Type B pancreatic cell (in vitro differentiated cells): ENCODE data around the gene DYNLT5. TPM values are rescaled to one million over a fixed set of nuclear protein-coding genes. Genes with fewer than 3 reads are reported as not detected.
"Not testable (repeated sequence)": the region's sequence is repeated elsewhere in the genome, so short reads cannot be mapped to it uniquely, and the experiment has no call there.

Experiments
- DNase-seq: peaks from one replicate; pipeline ENCODE4 v3.0.0; 2021; ENCODE audit warnings: mixed read lengths; ENCODE audit not compliant: unreplicated experiment; ENCODE audit errors: extremely low spot score
- H3K27ac Mint-ChIP-seq: 2 replicates; pipeline ENCODE4 v1.8.0; 2021; ENCODE audit warnings: mild to moderate bottlenecking, mixed read lengths
- H3K27me3 Mint-ChIP-seq: 2 replicates; pipeline ENCODE4 v1.8.0; 2021; ENCODE audit warnings: mixed read lengths
- H3K36me3 Mint-ChIP-seq: 2 replicates; pipeline ENCODE4 v1.8.0; 2021; ENCODE audit warnings: mixed read lengths
- H3K4me1 Mint-ChIP-seq: one replicate; pipeline ENCODE4 v1.8.0; 2021; ENCODE audit warnings: mixed read lengths; ENCODE audit not compliant: unreplicated experiment
- H3K4me3 Mint-ChIP-seq: 2 replicates; pipeline ENCODE4 v1.8.0; 2021; ENCODE audit warnings: mild to moderate bottlenecking, mixed read lengths
- H3K9me3 Mint-ChIP-seq: 2 replicates; pipeline ENCODE4 v1.8.0; 2021; ENCODE audit warnings: mixed read lengths
- CTCF ChIP-seq: fragments of 200-600 bp; sonication (generic); conservative IDR thresholded peaks from 2 replicates; pipeline ENCODE4 v1.5.0; 2021; ENCODE audit warnings: antibody characterized with exemption, mild to moderate bottlenecking
- total RNA-seq: library from RNA; stranded (reverse); gene quantifications from 2 replicates; pipeline ENCODE4 v1.2.1, GENCODE V29; 2021; ENCODE audit warnings: low replicate concordance

The DYNLT5 gene
- total RNA-seq, 1 donor from 2014 or later: 4.1 TPM

GRCh38 chr1:66730462-66730861 is 21.8 kb upstream of the DYNLT5 start:
- TF ChIP-seq CTCF: no peak
- Mint-ChIP-seq H3K27ac (no peak overlapping the region), H3K27me3 (peaks cover 15% of the 10 kb centered on the region), H3K4me1 (no peaks in the 10 kb centered on the region), H3K4me3 (no peak overlapping the region), H3K36me3 (no peaks in the 10 kb centered on the region), H3K9me3 (no peaks in the 10 kb centered on the region)
- no peak for DNase-seq

DNA sequence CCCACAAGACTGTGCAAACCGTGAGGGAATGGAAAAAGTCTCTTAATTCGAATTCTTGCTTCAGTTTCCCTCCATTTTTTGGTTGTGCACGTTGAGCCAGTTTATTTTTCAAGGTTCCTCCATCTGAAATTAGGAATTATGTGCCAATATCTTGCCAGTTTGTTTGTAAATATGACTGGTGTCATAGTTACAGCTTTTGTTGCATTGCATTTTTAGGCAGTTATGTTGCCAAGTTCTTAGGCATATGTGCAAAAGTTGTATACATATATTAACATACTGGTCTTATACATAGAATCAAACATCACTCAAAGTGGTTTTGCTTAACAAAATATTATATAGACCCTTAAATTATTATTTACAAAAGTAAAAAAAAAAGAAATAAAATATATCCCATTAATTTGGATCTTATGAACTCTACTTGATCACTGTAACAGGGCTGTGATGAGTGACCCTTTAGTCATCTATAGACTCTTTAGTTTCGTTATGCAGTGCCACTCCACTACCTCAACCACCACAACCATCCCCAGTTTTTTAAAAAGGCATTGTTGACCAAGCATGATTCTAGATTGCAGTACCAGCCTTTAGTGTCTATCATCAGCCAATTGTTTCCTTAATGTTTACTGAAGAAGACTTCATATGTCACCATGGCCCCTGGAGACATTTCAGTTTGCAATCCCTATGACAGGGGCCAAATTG is 20.9 kb upstream of the DYNLT5 start:
- no peak for TF ChIP-seq CTCF
- peaks cover 8% of the 10 kb centered on the region for H3K27me3 Mint-ChIP-seq
- H3K27ac Mint-ChIP-seq: no peak overlapping the region
- no peak overlapping the region for H3K4me3 Mint-ChIP-seq
- no peaks in the 10 kb centered on the region for H3K9me3 Mint-ChIP-seq
- DNase-seq: no peak
- no peaks in the 10 kb centered on the region for H3K36me3 Mint-ChIP-seq
- H3K4me1 Mint-ChIP-seq: no peaks in the 10 kb centered on the region

DNA sequence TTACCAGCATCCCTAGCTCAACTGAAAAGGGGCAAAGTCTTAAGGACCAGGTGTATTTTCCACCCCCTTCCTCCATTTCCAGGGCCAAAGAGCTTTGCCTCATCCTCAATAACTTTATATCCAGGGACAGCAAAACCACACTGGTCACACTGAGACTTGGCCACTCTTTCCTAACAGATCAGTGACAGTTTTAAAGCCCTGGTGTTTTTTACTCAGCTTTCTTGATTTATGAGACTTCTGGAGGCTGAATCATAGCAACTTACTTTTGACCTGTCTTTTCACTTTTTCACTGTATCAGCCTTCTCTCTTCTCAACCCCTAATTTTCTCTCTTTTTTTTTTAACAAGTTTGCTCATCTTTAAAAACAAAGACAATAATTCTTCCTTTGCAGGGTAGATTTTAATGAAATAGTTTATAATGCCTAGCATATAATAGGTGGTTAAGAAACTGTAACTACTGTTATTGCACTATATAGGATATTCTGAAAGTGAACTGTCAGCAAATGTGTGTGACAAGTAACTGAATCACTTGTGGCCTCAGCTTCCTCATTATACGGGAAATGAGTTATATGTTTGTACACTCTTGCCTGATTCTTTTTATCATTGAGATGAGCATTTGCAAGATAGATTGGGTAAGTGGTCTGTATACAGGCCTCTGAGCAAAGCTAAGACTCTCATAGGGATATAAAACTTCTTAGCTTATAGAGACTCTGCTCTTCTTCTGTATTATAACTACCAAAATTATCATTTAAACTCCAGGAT is 19.7 kb upstream of the DYNLT5 start:
- TF ChIP-seq CTCF: no peak
- H3K4me3 Mint-ChIP-seq: no peak overlapping the region
- no peaks in the 10 kb centered on the region for H3K36me3 Mint-ChIP-seq
- H3K9me3 Mint-ChIP-seq: no peaks in the 10 kb centered on the region
- H3K27me3 Mint-ChIP-seq: peaks cover 2% of the 10 kb centered on the region
- DNase-seq: no peak
- H3K27ac Mint-ChIP-seq: no peak overlapping the region
- H3K4me1 Mint-ChIP-seq: no peaks in the 10 kb centered on the region

GRCh38 chr1:66733348-66734017 is 18.8 kb upstream of the DYNLT5 start:
- H3K4me3 Mint-ChIP-seq: no peak overlapping the region
- H3K27me3 Mint-ChIP-seq: no peaks in the 10 kb centered on the region
- no peak overlapping the region for H3K27ac Mint-ChIP-seq
- H3K9me3 Mint-ChIP-seq: no peaks in the 10 kb centered on the region
- H3K36me3 Mint-ChIP-seq: no peaks in the 10 kb centered on the region
- no peak for TF ChIP-seq CTCF
- H3K4me1 Mint-ChIP-seq: no peaks in the 10 kb centered on the region
- DNase-seq: no peak

DNA sequence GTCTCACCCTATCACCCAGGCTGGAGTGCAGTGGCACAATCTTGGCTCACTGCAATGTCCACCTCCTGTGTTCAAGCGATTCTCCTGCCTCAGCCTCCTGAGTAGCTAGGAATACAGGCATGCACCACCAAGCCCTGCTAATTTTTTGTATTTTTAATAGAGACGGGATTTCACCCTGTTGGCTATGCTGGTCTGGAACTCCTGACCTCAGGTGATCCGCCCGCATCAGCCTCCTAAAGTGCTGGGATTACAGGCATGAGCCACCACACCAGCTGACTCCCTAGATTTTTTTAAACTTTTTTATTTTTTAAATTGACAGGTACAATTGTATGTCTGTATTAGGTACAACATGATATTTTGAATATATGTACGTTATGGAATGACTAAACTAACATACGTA is 17.7 kb upstream of the DYNLT5 start:
- H3K27me3 Mint-ChIP-seq, H3K4me3 Mint-ChIP-seq, H3K9me3 Mint-ChIP-seq, H3K36me3 Mint-ChIP-seq, DNase-seq, H3K27ac Mint-ChIP-seq, H3K4me1 Mint-ChIP-seq: not testable (repeated sequence)

DNA sequence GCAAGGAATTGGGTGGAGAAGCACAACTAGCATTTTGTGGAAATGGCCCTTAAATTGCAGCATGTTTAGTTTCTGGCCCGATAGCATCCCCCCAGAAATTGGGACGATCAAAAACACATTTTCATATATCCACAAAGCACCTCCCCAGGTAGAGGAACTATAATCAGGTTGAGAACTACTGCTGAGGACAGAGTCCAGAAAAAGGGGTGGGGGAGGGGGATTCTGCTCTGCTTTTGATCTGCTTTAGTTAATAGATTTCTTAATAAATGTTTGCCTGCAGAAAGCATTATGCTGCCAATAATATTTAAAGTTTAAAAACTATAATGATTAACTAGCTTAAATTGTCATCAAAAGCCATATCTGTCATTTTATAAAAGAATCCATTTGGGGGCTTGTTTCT is 14.4 kb upstream of the DYNLT5 start:
- no peak overlapping the region for H3K27ac Mint-ChIP-seq
- no peaks in the 10 kb centered on the region for H3K9me3 Mint-ChIP-seq
- H3K27me3 Mint-ChIP-seq: no peaks in the 10 kb centered on the region
- no peaks in the 10 kb centered on the region for H3K36me3 Mint-ChIP-seq
- DNase-seq: no peak
- H3K4me3 Mint-ChIP-seq: no peak overlapping the region
- no peak for TF ChIP-seq CTCF
- no peaks in the 10 kb centered on the region for H3K4me1 Mint-ChIP-seq
